ENCODE data around the gene GALT. TPM values are rescaled to one million over a fixed set of nuclear protein-coding genes. Genes with fewer than 3 reads are reported as not detected.

Gene GALT
- total RNA-seq, 1 experiment from 2014 or later: 7.6 TPM

GRCh38 chr9:34654323-34655051 is 8.0 kb downstream of the GALT start:
- intact Hi-C loops (cut with micrococcal nuclease): no loop called here
- Histone ChIP-seq H3K9me3 (ENCODE audit: low read length) (no peaks in the 10 kb centered on the region), H3K9me2 (replicated peaks; ENCODE audit: low read length) (no peaks in the 10 kb centered on the region), H3K27ac (ENCODE audit: low read length) (no peak overlapping the region), H3F3A (ENCODE audit: low read length, unreplicated experiment) (no peaks in the 10 kb centered on the region), H3K4me3 (ENCODE audit: low read length) (no peak overlapping the region), H3K36me3 (ENCODE audit: low read depth, low read length) (no peaks in the 10 kb centered on the region), H4K20me1 (ENCODE audit: low read length) (no peaks in the 10 kb centered on the region), H3K27me3 (ENCODE audit: low read length) (no peaks in the 10 kb centered on the region), H3K79me2 (ENCODE audit: low read length) (no peaks in the 10 kb centered on the region), H2AFZ (ENCODE audit: low read length) (no peak overlapping the region), H3K4me2 (ENCODE audit: low read length) (no peak overlapping the region), H3K4me1 (ENCODE audit: insufficient read depth, low read length) (peaks cover 18% of the 10 kb centered on the region; the same call in 1 of the 2 replicates), H3K9ac (ENCODE audit: low read length) (no peak overlapping the region)
- CTCF ChIA-PET: no interaction called here
- no peak for TF ChIP-seq CTCF (conservative IDR thresholded peaks at IDR 0.05; ENCODE audit: low read depth, low read length)
- no peak for DNase-seq
- POLR2A ChIA-PET (ENCODE audit: unreplicated experiment): no interaction called here
- BruUV-seq (replicated peaks): no TSS peak
- ATAC-seq: no peak

GRCh38 chr9:34655394-34655793 is 8.9 kb downstream of the GALT start:
- TF ChIP-seq EZH2 (IDR thresholded peaks at IDR 0.05; ENCODE audit: low read length, unreplicated experiment) (no peak), CTCF (conservative IDR thresholded peaks at IDR 0.05; ENCODE audit: low read depth, low read length) (no peak)
- DNase-seq (no peak), ATAC-seq (no peak)
- Histone ChIP-seq H3K4me1 (ENCODE audit: insufficient read depth, low read length) (peaks cover 18% of the 10 kb centered on the region; the same call in 1 of the 2 replicates), H3K9me3 (ENCODE audit: low read length) (no peaks in the 10 kb centered on the region), H3K79me2 (ENCODE audit: low read length) (no peaks in the 10 kb centered on the region), H2AFZ (ENCODE audit: low read length) (no peak overlapping the region), H3K36me3 (ENCODE audit: low read depth, low read length) (no peaks in the 10 kb centered on the region), H3K27me3 (ENCODE audit: low read length) (no peaks in the 10 kb centered on the region), H3K9me2 (replicated peaks; ENCODE audit: low read length) (no peaks in the 10 kb centered on the region), H3F3A (ENCODE audit: low read length, unreplicated experiment) (no peaks in the 10 kb centered on the region), H3K4me2 (ENCODE audit: low read length) (no peak overlapping the region), H3K9ac (ENCODE audit: low read length) (no peak overlapping the region), H3K27ac (ENCODE audit: low read length) (no peak overlapping the region), H4K20me1 (ENCODE audit: low read length) (no peaks in the 10 kb centered on the region), H3K4me3 (ENCODE audit: low read length) (no peak overlapping the region)
- ChIA-PET POLR2A (ENCODE audit: unreplicated experiment) (no interaction called here), CTCF (no interaction called here)
- no TSS peak for BruUV-seq (replicated peaks)
- intact Hi-C loops (cut with micrococcal nuclease): no loop called here

- BruUV-seq (replicated peaks): no TSS peak
- Histone ChIP-seq H2AFZ (ENCODE audit: low read length) (no peak overlapping the region), H3K79me2 (ENCODE audit: low read length) (no peaks in the 10 kb centered on the region), H3K4me2 (ENCODE audit: low read length) (no peak overlapping the region), H3K9ac (ENCODE audit: low read length) (no peak overlapping the region), H3K4me1 (ENCODE audit: insufficient read depth, low read length) (peaks cover 13% of the 10 kb centered on the region; the same call in 1 of the 2 replicates), H3K4me3 (ENCODE audit: low read length) (no peak overlapping the region), H3K27ac (ENCODE audit: low read length) (no peak overlapping the region), H3K9me3 (ENCODE audit: low read length) (no peaks in the 10 kb centered on the region), H3K36me3 (ENCODE audit: low read depth, low read length) (no peaks in the 10 kb centered on the region), H3K9me2 (replicated peaks; ENCODE audit: low read length) (no peaks in the 10 kb centered on the region), H3K27me3 (ENCODE audit: low read length) (no peaks in the 10 kb centered on the region), H3F3A (ENCODE audit: low read length, unreplicated experiment) (no peaks in the 10 kb centered on the region), H4K20me1 (ENCODE audit: low read length) (no peaks in the 10 kb centered on the region)
- ChIA-PET POLR2A (ENCODE audit: unreplicated experiment) (no interaction called here), CTCF (no interaction called here)
- intact Hi-C loops (cut with micrococcal nuclease): no loop called here
- no peak for TF ChIP-seq CTCF (conservative IDR thresholded peaks at IDR 0.05; ENCODE audit: low read depth, low read length)
- TF ChIP-seq EZH2phosphoT487 (IDR thresholded peaks at IDR 0.05; ENCODE audit: borderline replicate concordance, low read length): no peak
- TF ChIP-seq EZH2 (IDR thresholded peaks at IDR 0.05; ENCODE audit: low read length, unreplicated experiment): no peak
- DNase-seq (no peak), ATAC-seq (no peak)
Observed at GRCh38 chr9:34656992-34657391, 10.5 kb downstream of the GALT start.

Data from PC-3 (cell line).